Activated naive CD8-positive, alpha-beta T cell treated with anti-CD3 and anti-CD28 coated beads, Interleukin-2, amount 50 U/mL, for 24 hours (primary cell): ENCODE results near the gene MAFB.

Source experiments
- ATAC-seq: fragments of 150-1000 bp; cut with Tn5 transposase; one replicate; pipeline ENCODE4 v1.10.0; 2021
- DNase-seq: peaks from one replicate; pipeline ENCODE4 v3.0.0; 2021
- H3K27ac Mint-ChIP-seq: one replicate; pipeline ENCODE4 v1.8.0; 2021; ENCODE audit warnings: mild to moderate bottlenecking, mixed read lengths
- H3K27me3 Mint-ChIP-seq: one replicate; pipeline ENCODE4 v1.8.0; 2021; ENCODE audit warnings: mixed read lengths
- H3K36me3 Mint-ChIP-seq: one replicate; pipeline ENCODE4 v1.8.0; 2021; ENCODE audit warnings: low read depth, mixed read lengths
- H3K4me1 Mint-ChIP-seq: one replicate; pipeline ENCODE4 v1.8.0; 2021; ENCODE audit warnings: mixed read lengths
- H3K4me3 Mint-ChIP-seq: one replicate; pipeline ENCODE4 v1.8.0; 2021; ENCODE audit warnings: mild to moderate bottlenecking, moderate library complexity, mixed read lengths
- H3K9me3 Mint-ChIP-seq: one replicate; pipeline ENCODE4 v1.8.0; 2021; ENCODE audit warnings: mixed read lengths

MAFB gene

GRCh38 chr20:40691566-40692239 lies 2.7 kb upstream of the MAFB start:
- DNase-seq (no peak), ATAC-seq (no peak)
- no peaks in the 10 kb centered on the region for H3K36me3 Mint-ChIP-seq
- H3K4me3 Mint-ChIP-seq: no peak overlapping the region
- no peaks in the 10 kb centered on the region for H3K9me3 Mint-ChIP-seq
- H3K27ac Mint-ChIP-seq: no peak overlapping the region
- peaks cover 11% of the 10 kb centered on the region for H3K4me1 Mint-ChIP-seq
- H3K27me3 Mint-ChIP-seq: peaks cover 79% of the 10 kb centered on the region

- H3K27me3 Mint-ChIP-seq: peaks cover 81% of the 10 kb centered on the region
- H3K4me1 Mint-ChIP-seq: peaks cover 11% of the 10 kb centered on the region
- H3K36me3 Mint-ChIP-seq: no peaks in the 10 kb centered on the region
- H3K27ac Mint-ChIP-seq: no peak overlapping the region
- ATAC-seq (no peak), DNase-seq (no peak)
- H3K9me3 Mint-ChIP-seq: no peaks in the 10 kb centered on the region
- H3K4me3 Mint-ChIP-seq: no peak overlapping the region
Observed at GRCh38 chr20:40690836-40691565, 2.0 kb upstream of the MAFB start.

GRCh38 chr20:40689943-40690835 lies 1.2 kb upstream of the MAFB start:
- no peaks in the 10 kb centered on the region for H3K36me3 Mint-ChIP-seq
- peak overlapping the region; percentile 55 for H3K4me3 Mint-ChIP-seq
- H3K9me3 Mint-ChIP-seq: no peaks in the 10 kb centered on the region
- peak; percentile 11 for ATAC-seq
- H3K4me1 Mint-ChIP-seq: peaks cover 11% of the 10 kb centered on the region
- DNase-seq: peak; percentile 85
- H3K27ac Mint-ChIP-seq: no peak overlapping the region
- H3K27me3 Mint-ChIP-seq: peaks cover 80% of the 10 kb centered on the region

GRCh38 chr20:40688129-40689099 lies 622 bp downstream of the MAFB start:
- Mint-ChIP-seq H3K27ac (no peak overlapping the region), H3K27me3 (peaks cover 81% of the 10 kb centered on the region), H3K36me3 (no peaks in the 10 kb centered on the region), H3K9me3 (no peaks in the 10 kb centered on the region), H3K4me3 (peak overlapping the region; percentile 57), H3K4me1 (peaks cover 13% of the 10 kb centered on the region)
- ATAC-seq (no peak), DNase-seq (peak; percentile 11)

GRCh38 chr20:40687384-40688128 lies 1.5 kb downstream of the MAFB start:
- DNase-seq (no peak), ATAC-seq (no peak)
- Mint-ChIP-seq H3K27me3 (peaks cover 80% of the 10 kb centered on the region), H3K4me3 (no peak overlapping the region), H3K9me3 (no peaks in the 10 kb centered on the region), H3K36me3 (no peaks in the 10 kb centered on the region), H3K4me1 (peaks cover 13% of the 10 kb centered on the region), H3K27ac (no peak overlapping the region)

GRCh38 chr20:40686893-40687292 lies 2.1 kb downstream of the MAFB start:
- Mint-ChIP-seq H3K4me3 (no peak overlapping the region), H3K27me3 (peaks cover 80% of the 10 kb centered on the region), H3K4me1 (peaks cover 13% of the 10 kb centered on the region), H3K9me3 (no peaks in the 10 kb centered on the region), H3K27ac (no peak overlapping the region), H3K36me3 (no peaks in the 10 kb centered on the region)
- ATAC-seq (no peak), DNase-seq (no peak)

- H3K9me3 Mint-ChIP-seq: no peaks in the 10 kb centered on the region
- no peaks in the 10 kb centered on the region for H3K36me3 Mint-ChIP-seq
- H3K4me3 Mint-ChIP-seq: no peak overlapping the region
- ATAC-seq (no peak), DNase-seq (no peak)
- H3K4me1 Mint-ChIP-seq: peaks cover 13% of the 10 kb centered on the region
- no peak overlapping the region for H3K27ac Mint-ChIP-seq
- H3K27me3 Mint-ChIP-seq: peaks cover 79% of the 10 kb centered on the region
Observed at GRCh38 chr20:40686434-40686882, 2.6 kb downstream of the MAFB start.

- H3K4me1 Mint-ChIP-seq: peaks cover 13% of the 10 kb centered on the region
- no peak for DNase-seq
- no peaks in the 10 kb centered on the region for H3K9me3 Mint-ChIP-seq
- ATAC-seq: no peak
- no peaks in the 10 kb centered on the region for H3K36me3 Mint-ChIP-seq
- H3K27ac Mint-ChIP-seq: no peak overlapping the region
- H3K27me3 Mint-ChIP-seq: peaks cover 69% of the 10 kb centered on the region
- no peak overlapping the region for H3K4me3 Mint-ChIP-seq
Observed at GRCh38 chr20:40685349-40685748, 3.7 kb downstream of the MAFB start.

- Mint-ChIP-seq H3K27ac (no peak overlapping the region), H3K4me3 (no peak overlapping the region), H3K4me1 (peaks cover 9% of the 10 kb centered on the region), H3K9me3 (no peaks in the 10 kb centered on the region), H3K36me3 (no peaks in the 10 kb centered on the region), H3K27me3 (peaks cover 62% of the 10 kb centered on the region)
- DNase-seq: no peak
- no peak for ATAC-seq
Observed at GRCh38 chr20:40683894-40684268, 5.2 kb downstream of the MAFB start.

- no peaks in the 10 kb centered on the region for H3K36me3 Mint-ChIP-seq
- peaks cover 7% of the 10 kb centered on the region for H3K4me1 Mint-ChIP-seq
- DNase-seq: no peak
- no peak overlapping the region for H3K4me3 Mint-ChIP-seq
- H3K27me3 Mint-ChIP-seq: peaks cover 61% of the 10 kb centered on the region
- H3K9me3 Mint-ChIP-seq: no peaks in the 10 kb centered on the region
- no peak for ATAC-seq
- H3K27ac Mint-ChIP-seq: no peak overlapping the region
Observed at GRCh38 chr20:40683221-40683893, 5.7 kb downstream of the MAFB start.

- H3K4me3 Mint-ChIP-seq: no peak overlapping the region
- H3K27me3 Mint-ChIP-seq: peaks cover 59% of the 10 kb centered on the region
- no peaks in the 10 kb centered on the region for H3K36me3 Mint-ChIP-seq
- ATAC-seq (no peak), DNase-seq (no peak)
- no peaks in the 10 kb centered on the region for H3K9me3 Mint-ChIP-seq
- peaks cover 3% of the 10 kb centered on the region for H3K4me1 Mint-ChIP-seq
- no peak overlapping the region for H3K27ac Mint-ChIP-seq
Observed at GRCh38 chr20:40682104-40682981, 6.7 kb downstream of the MAFB start.

- ATAC-seq: no peak
- Mint-ChIP-seq H3K4me1 (peaks cover 2% of the 10 kb centered on the region), H3K36me3 (no peaks in the 10 kb centered on the region), H3K4me3 (no peak overlapping the region), H3K27me3 (peaks cover 55% of the 10 kb centered on the region), H3K27ac (no peak overlapping the region), H3K9me3 (no peaks in the 10 kb centered on the region)
- no peak for DNase-seq
Observed at GRCh38 chr20:40681684-40682083, 7.4 kb downstream of the MAFB start.
